Astrocyte of the spinal cord (primary cell): ENCODE data around the gene ARF6.

Experiments used
- DNase-seq: peaks from one replicate; pipeline ENCODE4 v3.0.0; 2011; ENCODE audit warnings: low read depth, low spot score
- H3K4me3 ChIP-seq: 2 replicates; pipeline ENCODE4 v1.5.1; 2011; ENCODE audit warnings: low read depth, mild to moderate bottlenecking, low read length, moderate library complexity
- in situ Hi-C: cut with HindIII; loops from 2 replicates; pipeline ENCODE4 v1.10.0; 2017; ENCODE audit warnings: low sequenced_read_pairs
- TF ChIP-seq, protein P1 (sequence below): IDR thresholded peaks from 2 replicates; pipeline ENCODE4 v1.5.1; 2012; ENCODE audit warnings: low read depth, mild to moderate bottlenecking, low read length, inconsistent platforms

ARF6 gene

DNA sequence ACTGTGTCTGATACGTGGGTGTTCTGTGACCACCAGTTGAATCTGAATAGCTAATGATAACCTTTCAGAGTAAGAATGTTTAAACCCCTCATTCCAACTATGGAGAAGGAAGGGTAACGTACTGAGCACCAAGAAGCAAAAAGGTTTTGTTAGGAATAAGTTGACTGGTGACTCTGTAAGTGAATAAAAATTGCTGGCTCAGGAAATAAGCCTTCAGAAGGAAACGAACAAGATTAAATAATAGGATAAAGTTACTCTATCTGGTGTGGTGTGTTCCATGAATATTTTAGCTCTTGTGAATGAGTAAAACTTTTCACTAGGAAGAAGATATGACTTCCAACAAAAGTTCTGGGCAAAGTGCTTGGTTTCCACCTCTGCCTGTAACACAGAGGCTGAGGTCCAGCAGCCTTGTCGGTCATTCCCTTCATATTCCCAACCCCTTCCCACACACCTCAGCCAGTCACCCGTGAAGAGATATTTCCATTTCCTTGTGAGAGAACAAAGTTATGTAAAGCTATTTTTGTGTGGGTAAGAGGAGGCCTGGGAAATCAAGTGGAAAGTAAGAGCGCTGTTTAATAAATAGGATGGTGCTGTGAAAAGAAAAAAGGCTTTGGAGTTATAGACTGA lies 47.1 kb downstream of the ARF6 start:
- DNase-seq, result no peak
- no peak overlapping the region for H3K4me3 ChIP-seq
- in situ Hi-C loops, result no loop called here
- TF ChIP-seq, protein P1, sequence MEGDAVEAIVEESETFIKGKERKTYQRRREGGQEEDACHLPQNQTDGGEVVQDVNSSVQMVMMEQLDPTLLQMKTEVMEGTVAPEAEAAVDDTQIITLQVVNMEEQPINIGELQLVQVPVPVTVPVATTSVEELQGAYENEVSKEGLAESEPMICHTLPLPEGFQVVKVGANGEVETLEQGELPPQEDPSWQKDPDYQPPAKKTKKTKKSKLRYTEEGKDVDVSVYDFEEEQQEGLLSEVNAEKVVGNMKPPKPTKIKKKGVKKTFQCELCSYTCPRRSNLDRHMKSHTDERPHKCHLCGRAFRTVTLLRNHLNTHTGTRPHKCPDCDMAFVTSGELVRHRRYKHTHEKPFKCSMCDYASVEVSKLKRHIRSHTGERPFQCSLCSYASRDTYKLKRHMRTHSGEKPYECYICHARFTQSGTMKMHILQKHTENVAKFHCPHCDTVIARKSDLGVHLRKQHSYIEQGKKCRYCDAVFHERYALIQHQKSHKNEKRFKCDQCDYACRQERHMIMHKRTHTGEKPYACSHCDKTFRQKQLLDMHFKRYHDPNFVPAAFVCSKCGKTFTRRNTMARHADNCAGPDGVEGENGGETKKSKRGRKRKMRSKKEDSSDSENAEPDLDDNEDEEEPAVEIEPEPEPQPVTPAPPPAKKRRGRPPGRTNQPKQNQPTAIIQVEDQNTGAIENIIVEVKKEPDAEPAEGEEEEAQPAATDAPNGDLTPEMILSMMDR, result no peak

DNA sequence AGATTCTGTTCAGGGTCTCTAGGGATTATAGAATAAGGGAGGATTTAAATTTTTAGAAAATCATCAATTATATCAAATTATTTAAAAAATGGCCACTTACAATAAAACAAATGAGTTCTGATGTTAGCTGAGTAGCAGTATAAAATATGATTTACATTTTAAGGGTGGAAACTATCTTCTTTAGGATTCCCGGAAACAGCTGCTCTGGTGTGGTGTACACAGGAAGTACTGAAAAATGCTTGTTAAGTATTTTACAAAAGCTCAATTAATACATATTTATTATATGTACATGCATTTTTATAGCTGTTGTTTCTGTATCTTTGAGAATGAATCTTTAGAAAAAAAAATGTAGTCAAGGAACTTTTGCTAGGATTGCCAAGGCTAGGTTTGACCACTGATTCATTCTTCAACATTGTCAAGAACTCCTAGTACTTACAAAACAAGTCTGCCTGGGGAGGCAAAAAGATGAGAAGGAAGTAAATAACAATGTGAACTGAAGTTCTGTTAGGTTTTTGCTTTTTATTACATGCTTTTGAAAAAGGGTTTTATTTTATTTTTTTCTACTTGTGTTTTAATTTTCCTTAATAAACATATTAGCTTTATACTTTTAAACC lies 48.0 kb downstream of the ARF6 start:
- no peak overlapping the region for H3K4me3 ChIP-seq
- DNase-seq, result no peak
- in situ Hi-C loops, result no loop called here
- TF ChIP-seq, protein P1, result no peak

DNA sequence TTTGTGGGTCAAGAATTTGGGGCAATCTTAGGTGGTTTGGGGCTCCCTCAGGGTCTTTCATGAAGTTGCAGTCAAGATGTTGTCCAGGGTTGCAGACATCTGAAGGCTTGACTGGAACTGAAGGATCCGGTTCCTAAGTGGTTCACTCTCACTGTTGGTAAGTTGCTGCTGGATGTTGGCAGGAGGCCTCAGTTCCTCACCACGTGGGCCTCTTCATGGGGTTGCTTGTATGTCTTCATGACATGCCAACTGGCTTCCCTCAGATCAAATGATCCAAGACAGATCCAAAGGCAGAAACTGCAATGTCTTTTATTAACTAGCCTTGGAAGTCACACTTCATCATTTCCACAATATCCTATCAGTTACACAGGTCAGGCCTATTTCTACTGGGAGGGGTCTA lies 49.2 kb downstream of the ARF6 start:
- H3K4me3 ChIP-seq, result no peak overlapping the region
- in situ Hi-C loops, result no loop called here
- TF ChIP-seq, protein P1, result no peak
- no peak for DNase-seq

DNA sequence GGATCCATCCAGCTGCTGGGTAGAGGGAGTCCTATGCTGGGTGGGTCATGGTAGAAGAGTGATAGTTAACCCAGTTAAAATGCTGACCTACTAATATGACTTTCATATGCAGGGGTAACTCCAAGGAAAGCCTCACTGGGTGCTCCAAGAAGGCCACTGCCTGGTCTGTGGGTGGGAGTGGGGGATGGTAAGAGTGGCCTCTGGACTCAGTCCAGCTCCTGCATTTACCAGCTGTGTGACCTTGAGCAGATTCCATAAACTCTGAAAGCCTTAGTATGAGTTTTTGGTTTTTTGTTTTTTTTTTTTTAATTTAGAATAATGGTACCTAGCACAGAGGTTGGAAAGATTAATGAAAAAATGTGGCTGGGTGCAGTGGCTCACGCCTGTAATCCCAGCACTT lies 51.6 kb downstream of the ARF6 start:
- in situ Hi-C loops, result no loop called here
- no peak for DNase-seq
- TF ChIP-seq, protein P1, result no peak
- no peak overlapping the region for H3K4me3 ChIP-seq

DNA sequence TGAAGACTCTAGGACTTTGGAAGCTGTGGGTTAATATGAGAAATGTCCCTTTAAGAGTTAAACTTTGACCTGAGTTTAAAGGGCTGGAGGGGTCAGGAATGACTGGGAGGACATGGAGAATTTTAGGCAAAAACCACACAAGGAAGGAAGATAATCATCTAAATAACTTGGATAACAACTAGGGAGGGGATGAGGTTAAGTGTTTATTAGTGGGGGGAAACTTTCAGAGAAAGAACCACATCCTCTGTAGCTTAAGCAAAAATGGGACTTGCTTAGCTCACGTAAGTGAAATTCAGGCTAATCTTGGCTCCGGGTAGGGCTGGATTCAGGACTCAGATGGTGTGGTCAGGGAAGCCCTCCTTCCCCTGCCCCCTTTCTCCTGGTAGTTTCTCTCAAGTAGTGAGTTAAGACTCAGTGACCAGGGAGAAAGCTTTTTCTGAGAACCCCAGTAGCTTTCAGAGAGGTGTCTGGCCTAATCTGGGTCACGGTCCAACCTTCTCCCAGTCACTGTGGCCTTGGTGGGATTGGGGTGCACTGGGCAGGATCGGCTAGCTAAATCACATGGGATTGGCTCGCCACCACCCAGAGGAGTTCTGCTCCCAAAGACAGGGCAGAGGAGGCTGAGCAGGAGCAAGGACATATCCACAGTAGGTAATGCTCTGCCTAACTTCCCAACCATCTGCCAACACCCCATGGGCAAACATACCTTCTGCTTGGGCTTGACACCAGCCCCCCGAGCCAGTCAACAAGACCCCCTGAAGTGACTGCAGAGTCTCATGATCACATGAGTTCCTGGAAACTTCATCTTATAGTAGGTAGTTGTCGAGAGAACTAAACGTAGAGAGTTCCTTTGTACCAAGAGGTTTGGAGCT lies 52.8 kb downstream of the ARF6 start:
- DNase-seq, result no peak

More for the DNA sequence above, 52.8 kb downstream of the ARF6 start:
- TF ChIP-seq, protein P1, result no peak
- in situ Hi-C loops, result no loop called here
- H3K4me3 ChIP-seq, result no peak overlapping the region
